ENCODE results near the gene SEMA5A.
A peak's percentile ranks its signal among the peaks of the same experiment; 100 is the strongest.

The SEMA5A gene

DNA sequence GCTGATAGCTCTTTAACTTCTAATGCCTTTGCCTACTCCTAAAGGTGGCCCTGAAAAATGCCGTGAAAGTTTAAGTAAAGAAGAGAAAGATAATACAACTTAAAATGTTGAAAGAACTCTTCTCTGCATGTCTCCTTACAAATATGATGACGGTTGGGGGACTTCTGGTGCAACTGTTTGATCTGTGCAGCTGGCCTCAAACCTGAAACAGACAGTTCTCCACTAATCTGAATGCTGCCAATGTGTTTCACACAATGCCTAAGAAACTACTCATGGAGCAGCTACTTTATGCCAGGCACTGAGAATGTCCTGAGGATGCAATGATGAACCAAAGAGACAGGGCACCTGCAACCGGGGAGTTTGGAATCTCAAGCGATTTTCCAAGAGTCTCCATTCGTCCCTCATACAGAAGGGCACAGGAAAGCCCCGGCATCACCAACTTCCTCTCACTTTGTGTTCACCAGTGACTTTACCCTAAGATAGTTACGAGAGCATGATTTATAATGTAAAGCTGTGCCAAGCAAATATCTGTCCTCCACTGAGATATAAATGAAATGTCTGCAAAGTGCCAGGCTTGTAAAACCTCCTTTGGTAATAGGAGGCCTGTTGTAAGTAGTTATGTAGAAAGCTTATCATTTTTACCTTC is 455.4 kb downstream of the SEMA5A start:
- no peak for DNase-seq

DNA sequence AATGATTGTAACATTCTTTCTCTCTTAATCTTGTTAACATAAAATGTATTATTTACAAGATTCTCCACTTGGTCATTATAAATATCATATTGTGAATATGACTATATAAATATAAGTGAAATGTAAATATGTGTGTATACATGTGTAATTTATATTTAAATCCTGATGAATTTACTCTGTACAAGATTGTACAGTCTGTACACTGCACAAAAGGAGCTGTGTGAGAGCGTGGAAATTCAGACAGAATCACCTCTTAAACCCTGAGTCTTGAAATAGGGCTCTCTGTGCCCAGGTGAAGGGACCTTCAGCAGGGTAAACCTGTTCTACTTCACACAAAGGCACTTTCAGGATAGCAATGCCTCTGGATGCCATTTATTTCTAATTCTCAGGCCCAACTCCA is 456.0 kb downstream of the SEMA5A start:
- no peak for DNase-seq

DNA sequence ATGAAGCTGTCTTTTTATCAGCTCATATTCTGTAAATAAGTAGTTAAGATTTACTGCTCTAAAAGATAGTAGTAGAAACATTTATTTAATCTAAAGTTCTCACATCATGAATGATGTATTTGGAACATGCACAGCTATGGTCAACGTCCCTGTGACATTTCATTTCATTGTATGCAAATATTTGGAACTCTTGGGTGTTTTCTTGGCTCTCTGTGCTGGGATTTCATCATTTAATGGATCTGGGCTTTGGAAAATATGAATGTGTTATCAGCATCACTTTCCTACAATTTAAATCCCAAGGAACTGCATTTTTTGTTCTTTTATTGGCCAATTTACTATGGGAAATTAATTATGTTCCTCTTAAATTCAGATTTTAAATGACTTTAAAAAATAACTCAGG is 462.9 kb downstream of the SEMA5A start:
- DNase-seq, result no peak

DNA sequence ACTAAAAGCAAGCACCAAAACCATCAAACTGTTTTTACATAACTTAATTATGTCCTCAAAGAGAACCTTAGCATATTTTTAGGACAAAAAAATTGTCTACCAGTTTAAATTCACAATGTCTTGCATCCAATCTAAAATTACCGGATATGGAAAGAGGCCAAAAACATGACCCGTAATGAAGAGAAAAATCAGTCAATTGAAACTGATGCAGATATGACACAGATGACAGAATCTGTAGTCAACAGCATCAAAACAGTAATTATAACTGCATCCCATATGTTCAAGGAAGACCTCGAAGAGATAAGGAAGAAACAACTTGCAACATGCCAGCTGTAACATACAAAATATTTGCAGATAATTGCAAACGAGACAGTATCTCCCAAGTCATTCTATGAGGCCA is 473.2 kb downstream of the SEMA5A start:
- DNase-seq, result no peak

DNA sequence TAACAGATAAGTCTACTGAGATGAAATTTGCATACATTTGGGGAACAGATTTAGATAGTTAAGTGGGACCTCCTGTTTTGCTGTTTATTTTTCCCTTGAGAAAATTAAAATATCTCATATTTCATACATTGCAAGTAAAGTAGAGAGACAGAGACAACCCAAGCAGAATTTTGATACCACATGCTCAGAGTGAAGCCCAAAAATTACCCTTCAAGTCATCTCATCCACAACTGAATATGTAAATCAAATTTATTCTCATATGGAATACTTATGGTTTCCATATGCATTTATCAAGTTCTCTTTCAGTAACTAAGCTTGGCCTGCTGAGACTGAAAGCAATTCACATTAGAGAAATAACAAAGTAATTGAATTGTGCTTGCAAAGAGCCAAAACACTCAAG is 474.4 kb downstream of the SEMA5A start:
- no peak for DNase-seq

DNA sequence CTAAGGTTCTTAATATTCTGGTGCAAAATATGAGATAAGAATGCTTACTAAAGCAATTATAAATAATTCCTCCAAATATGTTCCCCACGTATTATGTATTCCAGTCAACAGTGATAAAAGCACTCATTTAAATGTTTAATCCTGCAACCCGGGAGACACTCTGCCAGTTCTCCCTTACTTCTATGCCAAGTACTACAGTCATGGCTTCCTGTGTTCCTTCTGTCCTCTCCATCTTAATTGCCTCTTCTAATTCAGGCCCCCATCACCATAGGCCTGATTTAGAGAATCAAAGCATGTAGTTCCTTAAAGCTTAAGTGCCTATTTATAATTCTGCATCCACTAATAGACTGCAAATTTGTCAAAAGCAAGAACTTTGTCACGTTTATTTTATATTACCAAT is 474.8 kb downstream of the SEMA5A start:
- DNase-seq, result no peak

DNA sequence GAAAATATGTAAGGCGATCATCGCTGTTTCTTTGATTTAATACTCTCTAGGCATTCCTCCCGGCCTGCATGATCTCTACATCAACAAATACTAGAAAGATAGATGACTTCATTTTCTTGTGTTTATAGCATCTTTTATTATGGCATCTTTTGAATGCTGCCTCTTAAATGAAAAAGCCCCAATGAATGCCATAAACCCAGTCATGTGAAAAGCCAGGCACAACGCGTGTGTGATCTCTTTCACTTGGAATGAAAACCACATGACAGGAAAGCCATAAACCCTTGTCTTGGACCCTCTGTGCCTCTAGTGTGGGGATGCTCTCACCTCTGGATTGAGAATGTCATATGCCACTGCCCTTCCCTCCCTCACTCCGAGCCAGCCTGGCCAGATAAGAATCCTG is 476.2 kb downstream of the SEMA5A start:
- DNase-seq, result peak; percentile 96

DNA sequence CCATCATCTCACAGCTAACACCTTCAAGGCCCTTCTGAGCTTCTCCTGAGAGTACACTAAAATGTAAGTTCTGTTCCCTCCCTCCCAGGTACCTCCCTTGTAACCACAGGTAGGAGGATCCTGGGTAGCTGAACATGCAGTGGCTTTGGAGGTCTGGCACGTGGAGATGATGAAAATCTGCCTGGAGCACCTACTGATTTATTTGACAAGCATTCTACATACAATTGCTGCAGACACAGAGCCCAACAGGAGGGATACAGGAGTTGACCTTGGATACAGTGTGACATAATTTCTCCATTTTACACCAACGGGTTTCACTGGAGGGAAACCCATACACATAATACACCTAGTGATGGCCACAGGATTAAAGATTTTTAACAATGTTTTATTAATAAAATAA is 478.7 kb downstream of the SEMA5A start:
- DNase-seq, result no peak

DNA sequence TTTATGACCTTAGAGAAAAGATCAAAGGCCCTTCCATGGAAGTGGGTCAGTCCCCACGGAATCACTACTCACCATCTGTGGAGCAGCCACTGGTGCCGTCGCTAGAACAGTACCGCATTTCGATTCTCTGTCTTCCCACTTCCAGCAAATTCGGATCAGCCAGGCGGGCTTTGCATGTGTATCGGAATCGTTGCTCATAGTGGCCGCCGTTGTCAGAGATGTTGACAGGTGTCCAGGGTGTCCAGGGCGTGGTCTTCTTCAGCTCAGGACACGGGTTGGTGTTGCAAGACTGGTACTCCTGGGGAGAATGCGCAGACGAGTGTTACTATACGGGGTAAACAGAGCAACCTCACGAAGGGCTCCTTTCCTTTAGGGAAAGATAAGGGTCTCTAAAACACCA is 479.5 kb downstream of the SEMA5A start:
- DNase-seq, result no peak

DNA sequence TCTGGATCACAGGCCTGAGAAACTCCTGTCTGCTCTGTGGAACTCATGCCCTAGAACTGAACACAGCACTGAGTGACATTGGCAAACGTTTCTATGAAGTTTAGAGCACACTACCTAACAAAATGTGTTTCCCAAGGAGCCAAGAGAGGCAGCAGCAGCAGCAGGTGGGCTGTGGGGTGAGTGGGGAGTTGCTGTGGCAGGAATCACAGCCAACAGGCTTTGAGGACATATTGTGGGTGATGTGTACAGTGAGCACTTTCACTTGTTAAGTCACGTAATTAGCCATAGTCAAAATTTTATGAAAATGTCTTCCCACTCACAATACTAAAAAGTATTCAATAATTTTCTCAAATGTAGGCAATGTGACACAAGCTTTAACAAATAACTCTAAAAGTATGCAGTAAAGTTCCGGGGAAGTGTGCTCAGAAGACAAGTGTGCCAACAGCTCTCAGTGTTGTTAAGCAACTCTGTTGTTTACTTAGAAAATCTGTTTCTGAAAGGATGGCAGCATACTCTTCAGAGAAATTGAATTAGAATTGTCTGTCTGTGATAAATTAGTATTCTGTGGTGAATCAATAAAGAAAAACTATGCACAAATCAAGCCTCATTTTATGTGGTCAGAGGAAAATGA is 482.1 kb downstream of the SEMA5A start:
- no peak for DNase-seq

DNA sequence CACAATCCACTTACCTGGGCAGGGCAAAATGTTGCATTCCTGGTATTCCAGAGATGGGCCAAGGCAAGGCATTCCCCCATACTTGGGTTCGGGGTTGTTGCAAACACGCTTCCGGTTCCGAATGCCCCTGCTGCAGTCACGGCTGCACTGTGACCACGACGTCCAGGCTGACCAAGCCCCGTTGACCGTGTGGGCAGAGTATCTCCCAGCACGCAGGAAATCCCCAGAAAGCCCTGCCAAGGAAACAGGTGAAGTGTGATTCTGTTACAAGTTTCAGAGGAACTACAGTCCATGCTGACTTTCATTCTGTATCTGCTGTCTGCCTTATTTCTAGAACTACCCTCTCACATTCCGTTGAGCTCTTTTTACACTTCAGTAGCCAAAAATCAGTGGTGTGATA is 483.0 kb downstream of the SEMA5A start:
- peak; percentile 47 for DNase-seq

DNA sequence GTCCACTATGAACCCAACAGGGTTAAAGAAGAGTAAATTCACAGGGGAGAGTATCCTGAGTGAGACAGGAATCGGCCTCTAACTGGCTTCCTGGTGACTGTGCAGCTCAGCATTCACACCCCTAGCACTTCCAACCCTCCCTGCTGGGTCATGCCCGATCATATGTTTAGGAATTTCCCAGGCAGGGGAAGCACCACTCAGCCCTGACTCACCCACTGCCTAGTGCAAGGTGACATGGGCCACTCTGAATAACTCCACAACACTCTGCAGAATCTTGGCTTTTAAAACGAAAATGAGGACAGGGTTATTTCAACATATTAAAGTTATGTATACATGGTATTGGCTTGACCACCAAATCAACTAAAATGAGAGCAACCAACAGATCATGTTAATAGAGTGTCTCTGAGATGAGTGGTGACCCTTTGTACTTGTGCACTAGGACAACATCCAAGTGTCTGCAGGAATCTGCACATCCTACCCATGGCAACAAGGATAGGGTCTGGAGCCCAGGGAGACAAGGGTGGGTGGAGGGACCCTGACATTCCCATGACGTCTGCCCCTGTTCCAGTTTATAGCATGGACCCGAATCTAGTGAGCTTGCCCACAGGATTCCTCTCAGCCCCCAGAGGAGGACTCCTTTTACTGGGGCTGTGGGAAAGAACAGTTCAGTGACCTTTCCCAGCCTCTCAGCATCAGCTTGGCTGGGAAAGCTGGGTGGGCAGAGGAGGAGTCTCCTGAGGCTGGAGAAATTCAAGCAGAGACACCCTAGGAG is 485.8 kb downstream of the SEMA5A start:
- DNase-seq, result peak; percentile 92

DNA sequence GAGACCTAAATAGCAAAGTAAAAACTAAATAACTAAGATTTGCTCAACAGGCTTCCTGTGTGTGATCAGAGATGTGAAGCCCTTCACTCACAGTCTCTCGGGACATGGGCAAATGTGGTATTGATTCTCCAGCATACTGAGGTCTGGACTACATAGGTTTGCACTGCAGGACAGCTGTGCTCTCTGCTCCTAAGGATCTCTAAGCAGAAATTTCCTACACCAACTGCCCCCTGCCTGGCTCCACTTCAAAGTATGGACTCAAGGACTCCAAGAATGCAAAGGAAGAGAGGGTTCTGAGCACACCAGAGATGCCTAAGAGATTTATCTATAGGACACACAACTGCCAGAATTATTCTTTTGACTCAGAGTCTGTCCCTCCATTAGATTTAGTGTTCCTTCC is 487.2 kb downstream of the SEMA5A start:
- no peak for DNase-seq

DNA sequence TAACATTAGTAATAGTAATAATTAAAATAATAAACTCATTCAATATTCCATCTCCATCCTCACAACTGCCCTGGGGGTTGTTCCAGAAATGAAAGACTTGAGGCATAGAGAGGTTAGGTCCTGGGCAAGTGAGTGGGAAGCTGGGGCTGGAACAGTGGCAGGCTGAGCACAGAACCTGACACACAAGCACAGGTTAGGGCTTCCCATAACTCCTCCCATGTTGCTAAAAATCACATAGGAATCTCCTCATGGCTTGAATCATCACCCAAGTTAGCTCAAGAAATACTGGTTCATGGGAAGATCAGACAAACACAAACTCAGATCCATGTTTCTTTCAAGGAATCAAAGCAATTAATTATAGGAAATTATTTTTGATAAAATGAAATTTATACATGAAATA is 487.7 kb downstream of the SEMA5A start:
- DNase-seq, result peak; percentile 11

DNA sequence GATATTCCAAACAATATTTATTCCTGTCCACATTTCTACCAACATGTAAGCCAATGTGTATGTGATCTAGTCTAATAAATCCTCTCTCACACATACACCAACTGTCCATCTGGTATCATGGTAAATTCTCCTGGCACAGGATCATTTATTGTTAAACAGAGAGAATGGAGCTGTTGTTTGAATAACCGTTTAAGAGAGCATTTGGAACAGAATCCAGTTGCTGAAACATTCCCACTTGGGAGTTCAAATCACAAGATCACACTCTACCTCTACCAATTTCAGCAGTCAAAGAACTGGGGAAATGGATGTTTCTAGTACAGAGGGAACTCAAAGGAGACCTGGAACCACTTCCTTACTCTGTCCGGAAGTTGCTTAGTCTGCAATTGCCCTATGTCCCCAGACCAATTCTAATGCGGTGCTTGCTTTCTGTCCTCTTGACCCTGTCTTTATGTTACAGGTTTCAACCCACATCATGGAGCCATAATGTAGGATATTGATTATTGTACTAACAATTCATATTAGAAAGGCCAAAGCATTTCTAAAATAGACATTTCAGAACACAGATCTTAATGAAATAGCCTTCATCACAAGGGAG is 488.4 kb downstream of the SEMA5A start:
- DNase-seq, result no peak

DNA sequence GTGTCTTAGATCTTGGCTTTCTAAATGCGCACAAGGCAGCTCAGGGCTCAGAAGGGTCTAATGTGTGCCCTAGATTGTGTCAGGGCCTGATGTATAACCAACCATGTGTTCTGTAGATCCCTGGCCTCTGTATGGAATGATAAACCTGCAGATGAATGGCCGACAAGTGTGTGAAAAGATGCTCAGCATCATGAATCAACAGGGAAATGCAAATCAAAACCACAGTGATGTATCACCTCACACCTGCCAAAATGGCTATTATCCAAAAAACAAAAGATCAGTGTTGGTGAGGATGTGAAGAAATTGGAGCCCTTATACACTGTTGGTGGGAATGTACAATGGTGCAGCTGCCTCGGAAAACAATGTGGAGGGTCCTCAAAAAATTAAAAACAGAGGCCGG is 489.8 kb downstream of the SEMA5A start:
- DNase-seq, result no peak

DNA sequence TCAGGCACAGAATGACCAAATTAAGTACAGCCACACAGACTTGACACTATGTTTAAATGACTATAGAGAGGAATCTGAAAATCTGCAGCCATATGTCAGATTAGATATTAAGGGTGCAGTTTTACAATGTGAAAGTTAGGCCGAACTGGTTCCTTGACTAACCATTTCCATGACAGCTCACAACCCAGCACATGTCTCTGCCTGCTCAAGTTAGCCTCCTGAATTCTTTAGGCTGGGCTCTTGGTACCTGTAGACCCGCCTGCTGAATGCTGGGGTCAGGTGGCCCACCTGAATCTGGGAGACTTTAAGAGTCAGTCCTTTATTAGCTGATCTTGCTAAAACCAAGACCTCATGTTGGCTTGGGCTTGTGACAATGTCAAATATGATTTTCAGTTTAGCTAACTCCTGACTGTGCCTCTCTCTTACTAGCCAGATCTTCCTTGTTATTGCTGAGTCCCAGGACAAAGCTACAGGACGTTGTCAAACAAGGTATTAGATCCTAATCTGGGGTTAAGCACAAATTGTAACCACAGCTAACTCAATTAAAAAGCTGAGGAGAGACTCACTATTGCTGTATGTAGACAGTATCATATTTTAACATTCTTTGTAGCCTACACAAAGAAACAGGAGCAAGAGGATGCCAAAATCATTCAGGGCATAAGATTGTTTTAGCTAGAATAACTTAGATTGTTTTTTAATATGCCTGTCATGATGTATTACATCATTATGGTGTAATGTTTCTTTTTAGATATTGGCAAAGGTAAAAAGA is 490.9 kb downstream of the SEMA5A start:
- no peak for DNase-seq

DNA sequence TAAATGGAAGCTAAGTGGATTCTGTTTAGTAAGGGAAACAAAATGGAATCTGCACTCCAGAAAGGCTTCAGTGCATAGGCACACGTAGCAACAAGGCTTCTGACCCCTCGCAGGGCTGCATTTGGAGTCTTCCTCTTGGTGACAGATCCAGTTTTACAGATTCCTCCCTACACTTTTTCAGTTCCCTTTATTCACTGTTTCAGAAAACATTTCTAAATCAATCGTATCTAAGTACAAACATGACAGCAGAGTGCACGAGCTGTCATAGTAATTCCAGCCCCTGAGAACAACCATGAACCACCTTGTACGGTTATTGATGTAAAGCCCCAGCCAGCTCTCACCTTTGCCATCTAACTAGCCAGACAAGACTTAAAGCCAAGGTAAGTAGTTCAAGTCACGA is 491.6 kb downstream of the SEMA5A start:
- DNase-seq, result no peak

DNA sequence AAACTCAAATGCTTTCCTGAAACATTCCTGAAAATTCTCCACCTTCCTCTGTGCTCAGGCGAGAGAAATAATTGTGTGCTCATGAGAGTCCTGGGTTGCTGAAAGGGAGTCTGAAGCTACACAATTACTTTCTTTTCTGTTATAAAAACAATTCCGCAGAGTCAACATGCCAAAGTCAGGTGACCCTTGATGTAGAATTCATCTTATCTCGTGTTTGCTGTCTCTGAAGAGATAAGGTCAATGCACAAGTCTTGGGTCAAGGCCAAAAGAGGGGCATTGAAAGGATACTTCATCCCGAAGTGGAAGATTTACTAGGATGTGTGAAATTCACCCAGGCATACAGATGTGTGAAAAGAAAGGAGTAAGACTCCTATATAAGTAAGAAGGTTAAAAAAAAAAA is 493.5 kb downstream of the SEMA5A start:
- DNase-seq, result no peak

DNA sequence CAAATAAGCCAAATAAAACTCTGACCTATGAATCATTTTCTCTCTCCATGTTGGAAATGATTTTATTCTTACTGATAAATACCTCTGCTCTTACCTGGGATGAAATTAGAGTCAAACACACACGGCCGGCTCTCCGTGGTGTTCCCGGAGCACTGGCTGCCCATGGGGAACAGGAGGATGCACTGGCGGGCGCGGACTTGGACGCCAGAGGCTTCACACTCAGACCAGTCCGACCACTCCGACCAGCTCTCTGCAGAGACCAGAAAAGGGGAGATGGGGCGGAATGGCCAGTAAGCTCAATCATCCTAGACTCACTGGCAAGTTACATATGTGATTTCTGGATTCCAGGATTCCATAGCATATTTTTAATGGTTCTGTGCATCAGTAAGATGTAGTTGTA is 494.1 kb downstream of the SEMA5A start:
- DNase-seq, result no peak

DNA sequence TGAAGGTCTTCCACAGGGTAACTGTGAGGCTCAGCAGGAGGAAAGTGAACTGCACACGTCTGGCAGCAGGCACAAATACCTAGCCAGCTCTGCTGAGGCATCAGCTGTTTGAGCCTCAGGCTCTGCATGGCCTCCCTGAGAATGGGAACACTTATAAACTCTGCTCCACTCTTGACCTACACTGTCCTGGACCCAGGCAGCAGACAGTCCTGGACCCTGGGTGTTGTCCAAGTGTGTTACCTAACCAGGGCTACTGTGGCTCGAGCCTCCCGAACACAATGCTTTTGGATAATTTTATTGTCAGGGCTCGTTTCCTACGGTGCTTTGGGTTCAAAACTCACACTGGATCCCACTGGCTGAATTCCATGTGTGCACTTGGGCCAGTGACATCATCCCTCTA is 497.9 kb downstream of the SEMA5A start:
- no peak for DNase-seq

DNA sequence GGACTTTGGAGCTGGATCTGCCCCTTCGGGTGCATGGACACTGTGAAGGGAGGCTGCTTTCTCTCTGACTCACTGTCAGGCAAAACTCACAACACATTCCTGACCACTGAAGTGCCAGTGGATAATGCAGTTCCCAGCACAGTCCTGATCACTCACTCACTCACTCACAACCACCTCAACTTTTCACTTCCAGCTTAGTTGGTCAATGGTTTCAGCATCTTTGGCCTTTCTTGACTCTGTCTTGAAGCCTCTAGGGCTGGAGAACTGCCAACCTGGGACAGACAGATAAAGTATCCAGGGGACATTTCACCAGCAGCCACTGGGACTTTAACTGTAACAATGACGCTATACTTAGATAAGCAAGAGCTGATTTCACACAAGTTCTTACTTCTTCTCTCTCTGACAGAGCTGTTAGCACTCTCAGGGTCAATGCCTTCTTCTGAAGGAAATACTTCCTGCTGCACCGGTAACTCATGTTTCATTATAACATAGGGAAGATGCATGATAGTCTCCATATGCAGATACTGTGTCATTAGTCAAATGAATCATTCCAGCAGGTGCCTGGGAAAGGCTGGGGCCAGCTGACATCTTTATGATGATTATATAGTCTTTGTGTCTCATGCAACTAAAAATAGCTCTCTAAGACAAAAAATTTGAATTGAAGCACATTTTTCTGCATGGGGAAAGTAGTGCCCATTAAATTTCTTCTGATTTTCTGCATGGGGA is 499.0 kb downstream of the SEMA5A start:
- DNase-seq, result peak; percentile 84

DNA sequence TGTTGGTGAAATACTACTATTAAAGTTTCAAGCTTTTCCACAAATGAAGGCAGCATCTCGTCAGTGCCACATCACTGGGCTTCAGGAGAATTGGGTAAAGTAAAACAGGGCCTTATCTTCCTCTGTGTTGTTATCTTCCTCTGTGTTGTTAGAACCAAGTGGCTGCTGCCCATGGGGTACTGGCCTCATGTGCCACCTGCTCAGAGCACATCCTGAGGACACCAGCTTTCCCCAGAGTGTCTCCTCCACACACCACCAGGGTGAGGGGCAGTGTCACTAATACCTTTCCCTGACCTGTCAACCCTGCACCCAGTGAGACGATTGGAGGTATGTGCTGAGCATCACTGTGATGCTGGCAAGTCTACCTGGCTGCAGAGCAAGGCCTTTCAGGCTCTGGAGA is 499.9 kb downstream of the SEMA5A start:
- DNase-seq, result no peak
